Measurements from ENCODE around the gene EPB41L2.
"Not testable (repeated sequence)": the region's sequence is repeated elsewhere in the genome, so short reads cannot be mapped to it uniquely, and the experiment has no call there.

The EPB41L2 gene

GRCh38 chr6:130945401-130945919 lies 117.6 kb downstream of the EPB41L2 start:
- no peak for DNase-seq (ENCODE audit: low read depth in 2 of 2)

GRCh38 chr6:130944486-130944885 lies 118.6 kb downstream of the EPB41L2 start:
- DNase-seq (ENCODE audit: low read depth in 2 of 2): no peak

- no peak for DNase-seq (ENCODE audit: low read depth in 2 of 2)
Observed at GRCh38 chr6:130943738-130944137, 119.3 kb downstream of the EPB41L2 start.

- DNase-seq (ENCODE audit: low read depth in 2 of 2): not testable (repeated sequence)
Observed at GRCh38 chr6:130942752-130943151, 120.3 kb downstream of the EPB41L2 start.

GRCh38 chr6:130937942-130938604 lies 125.0 kb downstream of the EPB41L2 start:
- no peak for DNase-seq (ENCODE audit: low read depth in 2 of 2)

GRCh38 chr6:130936933-130937332 lies 126.1 kb downstream of the EPB41L2 start:
- DNase-seq (ENCODE audit: low read depth in 2 of 2): no peak

- DNase-seq (ENCODE audit: low read depth in 2 of 2): no peak
Observed at GRCh38 chr6:130935978-130936377, 127.1 kb downstream of the EPB41L2 start.

GRCh38 chr6:130934848-130935585 lies 128.0 kb downstream of the EPB41L2 start:
- no peak for DNase-seq (ENCODE audit: low read depth in 2 of 2)

GRCh38 chr6:130933712-130934200 lies 129.3 kb downstream of the EPB41L2 start:
- no peak for DNase-seq (ENCODE audit: low read depth in 2 of 2)

GRCh38 chr6:130932921-130933320 lies 130.1 kb downstream of the EPB41L2 start:
- DNase-seq (ENCODE audit: low read depth in 2 of 2): no peak

GRCh38 chr6:130932438-130932837 lies 130.6 kb downstream of the EPB41L2 start:
- DNase-seq (ENCODE audit: low read depth in 2 of 2): no peak

- no peak for DNase-seq (ENCODE audit: low read depth in 2 of 2)
Observed at GRCh38 chr6:130931683-130932082, 131.4 kb downstream of the EPB41L2 start.

- DNase-seq (ENCODE audit: low read depth in 2 of 2): no peak
Observed at GRCh38 chr6:130929036-130929678, 133.9 kb downstream of the EPB41L2 start.

GRCh38 chr6:130928158-130928912 lies 134.7 kb downstream of the EPB41L2 start:
- no peak for DNase-seq (ENCODE audit: low read depth in 2 of 2)

GRCh38 chr6:130927305-130927704 lies 135.7 kb downstream of the EPB41L2 start:
- no peak for DNase-seq (ENCODE audit: low read depth in 2 of 2)

GRCh38 chr6:130923350-130923749 lies 139.7 kb downstream of the EPB41L2 start:
- DNase-seq (ENCODE audit: low read depth in 2 of 2): no peak

- no peak for DNase-seq (ENCODE audit: low read depth in 2 of 2)
Observed at GRCh38 chr6:130922922-130923321, 140.1 kb downstream of the EPB41L2 start.

GRCh38 chr6:130920969-130921368 lies 142.1 kb downstream of the EPB41L2 start:
- no peak for DNase-seq (ENCODE audit: low read depth in 2 of 2)

- no peak for DNase-seq (ENCODE audit: low read depth in 2 of 2)
Observed at GRCh38 chr6:130918171-130918570, 144.9 kb downstream of the EPB41L2 start.

GRCh38 chr6:130915606-130916005 lies 147.4 kb downstream of the EPB41L2 start:
- not testable (repeated sequence) for DNase-seq (ENCODE audit: low read depth in 2 of 2)

GRCh38 chr6:130913120-130913519 lies 149.9 kb downstream of the EPB41L2 start:
- no peak for DNase-seq (ENCODE audit: low read depth in 2 of 2)

- no peak for DNase-seq (ENCODE audit: low read depth in 2 of 2)
Observed at GRCh38 chr6:130912434-130912833, 150.6 kb downstream of the EPB41L2 start.
